GM21723 (cell line): ENCODE results near the gene SKP2.
"Not testable (repeated sequence)": the region's sequence is repeated elsewhere in the genome, so short reads cannot be mapped to it uniquely, and the experiment has no call there.

Experiments
- ATAC-seq: cut with Tn5 transposase; IDR thresholded peaks from one replicate; pipeline ENCODE4 v1.9.1; 2021; ENCODE audit warnings: mild to moderate bottlenecking, moderate library complexity; ENCODE audit not compliant: unreplicated experiment

Gene SKP2

GRCh38 chr5:36198281-36198680, 46.4 kb downstream of the SKP2 start:
- no peak for ATAC-seq

GRCh38 chr5:36198783-36199182, 46.9 kb downstream of the SKP2 start:
- ATAC-seq = not testable (repeated sequence)

GRCh38 chr5:36199620-36200019, 47.7 kb downstream of the SKP2 start:
- no peak for ATAC-seq

- ATAC-seq = no peak
These were observed 48.6 kb downstream of the SKP2 start for GRCh38 chr5:36200513-36200912.

GRCh38 chr5:36202521-36202961, 50.6 kb downstream of the SKP2 start:
- ATAC-seq = no peak

GRCh38 chr5:36205329-36205728, 53.4 kb downstream of the SKP2 start:
- ATAC-seq = no peak

- no peak for ATAC-seq
These were observed 55.0 kb downstream of the SKP2 start for GRCh38 chr5:36206913-36207312.

GRCh38 chr5:36208786-36209185, 56.9 kb downstream of the SKP2 start:
- no peak for ATAC-seq

- ATAC-seq = no peak
These were observed 57.8 kb downstream of the SKP2 start for GRCh38 chr5:36209664-36210063.

- ATAC-seq = no peak
These were observed 62.5 kb downstream of the SKP2 start for GRCh38 chr5:36214436-36214835.

GRCh38 chr5:36215910-36216309, 64.0 kb downstream of the SKP2 start:
- ATAC-seq = no peak

- no peak for ATAC-seq
These were observed 65.7 kb downstream of the SKP2 start for GRCh38 chr5:36217567-36217966.

- ATAC-seq = no peak
These were observed 66.1 kb downstream of the SKP2 start for GRCh38 chr5:36217988-36218387.

- no peak for ATAC-seq
These were observed 70.7 kb downstream of the SKP2 start for GRCh38 chr5:36222620-36223019.

GRCh38 chr5:36227046-36227445, 75.1 kb downstream of the SKP2 start:
- ATAC-seq = no peak

GRCh38 chr5:36228505-36228904, 76.6 kb downstream of the SKP2 start:
- no peak for ATAC-seq

GRCh38 chr5:36230151-36230790, 78.4 kb downstream of the SKP2 start:
- ATAC-seq = no peak

GRCh38 chr5:36232533-36232932, 80.6 kb downstream of the SKP2 start:
- ATAC-seq = no peak
